Activated naive CD8-positive, alpha-beta T cell treated with anti-CD3 and anti-CD28 coated beads, Interleukin-2, amount 50 U/mL, for 24 hours (primary cell): ENCODE results near the gene NOXO1.

ENCODE experiments used
- ATAC-seq: fragments of 150-1000 bp; cut with Tn5 transposase; one replicate; pipeline ENCODE4 v1.10.0; 2021
- DNase-seq: peaks from one replicate; pipeline ENCODE4 v3.0.0; 2021
- H3K27ac Mint-ChIP-seq: one replicate; pipeline ENCODE4 v1.8.0; 2021; ENCODE audit warnings: mild to moderate bottlenecking, mixed read lengths
- H3K27me3 Mint-ChIP-seq: one replicate; pipeline ENCODE4 v1.8.0; 2021; ENCODE audit warnings: mixed read lengths
- H3K36me3 Mint-ChIP-seq: one replicate; pipeline ENCODE4 v1.8.0; 2021; ENCODE audit warnings: low read depth, mixed read lengths
- H3K4me1 Mint-ChIP-seq: one replicate; pipeline ENCODE4 v1.8.0; 2021; ENCODE audit warnings: mixed read lengths
- H3K4me3 Mint-ChIP-seq: one replicate; pipeline ENCODE4 v1.8.0; 2021; ENCODE audit warnings: mild to moderate bottlenecking, moderate library complexity, mixed read lengths
- H3K9me3 Mint-ChIP-seq: one replicate; pipeline ENCODE4 v1.8.0; 2021; ENCODE audit warnings: mixed read lengths

NOXO1 gene

GRCh38 chr16:1982013-1982433 is 754 bp upstream of the NOXO1 start:
- Mint-ChIP-seq H3K4me1 (peaks cover 17% of the 10 kb centered on the region), H3K27me3 (peaks cover 30% of the 10 kb centered on the region), H3K27ac (no peak overlapping the region), H3K9me3 (no peaks in the 10 kb centered on the region), H3K4me3 (no peak overlapping the region), H3K36me3 (peaks cover 5% of the 10 kb centered on the region)
- DNase-seq (no peak), ATAC-seq (no peak)

GRCh38 chr16:1980770-1981087 is 540 bp downstream of the NOXO1 start:
- ATAC-seq (no peak), DNase-seq (no peak)
- Mint-ChIP-seq H3K9me3 (no peaks in the 10 kb centered on the region), H3K4me3 (no peak overlapping the region), H3K27me3 (peaks cover 30% of the 10 kb centered on the region), H3K4me1 (peaks cover 17% of the 10 kb centered on the region), H3K27ac (no peak overlapping the region), H3K36me3 (peaks cover 13% of the 10 kb centered on the region)

- ATAC-seq: no peak
- no peak for DNase-seq
- Mint-ChIP-seq H3K4me1 (peaks cover 14% of the 10 kb centered on the region), H3K36me3 (peaks cover 15% of the 10 kb centered on the region), H3K27me3 (peaks cover 30% of the 10 kb centered on the region), H3K4me3 (no peak overlapping the region), H3K9me3 (no peaks in the 10 kb centered on the region), H3K27ac (no peak overlapping the region)
Observed at GRCh38 chr16:1980030-1980769, 1.1 kb downstream of the NOXO1 start.

- peaks cover 20% of the 10 kb centered on the region for H3K36me3 Mint-ChIP-seq
- H3K9me3 Mint-ChIP-seq: no peaks in the 10 kb centered on the region
- no peak overlapping the region for H3K27ac Mint-ChIP-seq
- ATAC-seq (no peak), DNase-seq (peak; percentile 40)
- peaks cover 30% of the 10 kb centered on the region for H3K27me3 Mint-ChIP-seq
- H3K4me3 Mint-ChIP-seq: no peak overlapping the region
- peaks cover 8% of the 10 kb centered on the region for H3K4me1 Mint-ChIP-seq
Observed at GRCh38 chr16:1979271-1980029, 1.8 kb downstream of the NOXO1 start.

GRCh38 chr16:1978476-1979120 is 2.7 kb downstream of the NOXO1 start:
- Mint-ChIP-seq H3K27me3 (peaks cover 30% of the 10 kb centered on the region), H3K9me3 (no peaks in the 10 kb centered on the region), H3K27ac (no peak overlapping the region), H3K4me3 (no peak overlapping the region), H3K4me1 (peaks cover 8% of the 10 kb centered on the region), H3K36me3 (peaks cover 20% of the 10 kb centered on the region)
- ATAC-seq (no peak), DNase-seq (no peak)

- H3K27me3 Mint-ChIP-seq: peaks cover 26% of the 10 kb centered on the region
- H3K9me3 Mint-ChIP-seq: no peaks in the 10 kb centered on the region
- ATAC-seq (no peak), DNase-seq (no peak)
- peaks cover 11% of the 10 kb centered on the region for H3K4me1 Mint-ChIP-seq
- peaks cover 21% of the 10 kb centered on the region for H3K36me3 Mint-ChIP-seq
- no peak overlapping the region for H3K27ac Mint-ChIP-seq
- no peak overlapping the region for H3K4me3 Mint-ChIP-seq
Observed at GRCh38 chr16:1977875-1978268, 3.4 kb downstream of the NOXO1 start.

- no peak overlapping the region for H3K4me3 Mint-ChIP-seq
- peaks cover 19% of the 10 kb centered on the region for H3K27me3 Mint-ChIP-seq
- H3K4me1 Mint-ChIP-seq: peaks cover 15% of the 10 kb centered on the region
- H3K9me3 Mint-ChIP-seq: no peaks in the 10 kb centered on the region
- H3K27ac Mint-ChIP-seq: no peak overlapping the region
- H3K36me3 Mint-ChIP-seq: peaks cover 22% of the 10 kb centered on the region
- DNase-seq: no peak
- no peak for ATAC-seq
Observed at GRCh38 chr16:1976951-1977874, 4.1 kb downstream of the NOXO1 start.

GRCh38 chr16:1976216-1976520 is 5.1 kb downstream of the NOXO1 start:
- Mint-ChIP-seq H3K27ac (no peak overlapping the region), H3K36me3 (peaks cover 29% of the 10 kb centered on the region), H3K4me1 (peaks cover 20% of the 10 kb centered on the region), H3K4me3 (no peak overlapping the region), H3K9me3 (no peaks in the 10 kb centered on the region), H3K27me3 (peaks cover 9% of the 10 kb centered on the region)
- DNase-seq (no peak), ATAC-seq (no peak)

- Mint-ChIP-seq H3K9me3 (no peaks in the 10 kb centered on the region), H3K4me1 (peaks cover 23% of the 10 kb centered on the region), H3K27ac (no peak overlapping the region), H3K36me3 (peaks cover 29% of the 10 kb centered on the region), H3K27me3 (peaks cover 4% of the 10 kb centered on the region), H3K4me3 (no peak overlapping the region)
- DNase-seq (no peak), ATAC-seq (no peak)
Observed at GRCh38 chr16:1975432-1976215, 5.6 kb downstream of the NOXO1 start.

GRCh38 chr16:1974157-1975070 is 6.9 kb downstream of the NOXO1 start:
- peaks cover 29% of the 10 kb centered on the region for H3K36me3 Mint-ChIP-seq
- no peak overlapping the region for H3K27ac Mint-ChIP-seq
- H3K27me3 Mint-ChIP-seq: no peaks in the 10 kb centered on the region
- H3K9me3 Mint-ChIP-seq: no peaks in the 10 kb centered on the region
- peaks cover 23% of the 10 kb centered on the region for H3K4me1 Mint-ChIP-seq
- DNase-seq (no peak), ATAC-seq (no peak)
- H3K4me3 Mint-ChIP-seq: peak overlapping the region; percentile 14

- H3K4me3 Mint-ChIP-seq: peak overlapping the region; percentile 99
- H3K9me3 Mint-ChIP-seq: no peaks in the 10 kb centered on the region
- no peak overlapping the region for H3K27ac Mint-ChIP-seq
- ATAC-seq: no peak
- no peaks in the 10 kb centered on the region for H3K27me3 Mint-ChIP-seq
- peaks cover 23% of the 10 kb centered on the region for H3K4me1 Mint-ChIP-seq
- DNase-seq: no peak
- peaks cover 29% of the 10 kb centered on the region for H3K36me3 Mint-ChIP-seq
Observed at GRCh38 chr16:1973461-1974156, 7.7 kb downstream of the NOXO1 start.

GRCh38 chr16:1972490-1972877 is 8.8 kb downstream of the NOXO1 start:
- ATAC-seq: no peak
- Mint-ChIP-seq H3K36me3 (peaks cover 26% of the 10 kb centered on the region), H3K27me3 (no peaks in the 10 kb centered on the region), H3K4me3 (peak overlapping the region; percentile 99), H3K4me1 (peaks cover 23% of the 10 kb centered on the region), H3K9me3 (no peaks in the 10 kb centered on the region), H3K27ac (peak overlapping the region; percentile 26)
- DNase-seq: no peak
